HepG2 (cell line): ENCODE measurements around the gene ADGRB2.

ENCODE experiments used
- GTF2F1 ChIP-seq: fragments of 150-350 bp; IDR thresholded peaks from 2 replicates; pipeline ENCODE4 v1.6.1; 2014; ENCODE audit warnings: low read length
- IRF1 ChIP-seq: sonication (generic); formaldehyde crosslinking; IDR thresholded peaks from 2 replicates; pipeline ENCODE4 v1.4.0; 2020; ENCODE audit warnings: low read depth, mild to moderate bottlenecking, missing genetic modification reagents
- JUNB ChIP-seq: sonication (generic); formaldehyde crosslinking; IDR thresholded peaks from 2 replicates; pipeline ENCODE4 v1.8.0; 2022; ENCODE audit warnings: missing genetic modification reagents, mild to moderate bottlenecking, borderline replicate concordance
- MAFG ChIP-seq: sonication (generic); formaldehyde crosslinking; IDR thresholded peaks from 2 replicates; pipeline ENCODE4 v1.5.1; 2020; ENCODE audit warnings: mild to moderate bottlenecking, missing genetic modification reagents
- PHF21A ChIP-seq: sonication (generic); formaldehyde crosslinking; IDR thresholded peaks from 2 replicates; pipeline ENCODE4 v1.5.0; 2020; ENCODE audit warnings: mild to moderate bottlenecking, missing genetic modification reagents
- POLR2AphosphoS2 ChIP-seq: IDR thresholded peaks from 2 replicates; pipeline ENCODE4 v1.6.1; 2011; ENCODE audit warnings: low read depth, low read length, improper control_type of control experiment
- ZBED4 ChIP-seq: sonication (generic); formaldehyde crosslinking; IDR thresholded peaks from 2 replicates; pipeline ENCODE4 v1.4.0; 2020; ENCODE audit warnings: missing genetic modification reagents, borderline replicate concordance
- ZNF792 ChIP-seq: IDR thresholded peaks from 2 replicates; pipeline ENCODE4 v1.6.1; 2016
- TF ChIP-seq, protein P1 (sequence below): IDR thresholded peaks from 2 replicates; pipeline ENCODE4 v1.6.1; 2016; ENCODE audit warnings: mild to moderate bottlenecking, missing biosample characterization, missing genetic modification reagents
- TF ChIP-seq, protein P2 (sequence below): sonication (generic); formaldehyde crosslinking; IDR thresholded peaks from 2 replicates; pipeline ENCODE4 v1.9.0; 2022; ENCODE audit warnings: low read depth, missing genetic modification reagents

DNA sequence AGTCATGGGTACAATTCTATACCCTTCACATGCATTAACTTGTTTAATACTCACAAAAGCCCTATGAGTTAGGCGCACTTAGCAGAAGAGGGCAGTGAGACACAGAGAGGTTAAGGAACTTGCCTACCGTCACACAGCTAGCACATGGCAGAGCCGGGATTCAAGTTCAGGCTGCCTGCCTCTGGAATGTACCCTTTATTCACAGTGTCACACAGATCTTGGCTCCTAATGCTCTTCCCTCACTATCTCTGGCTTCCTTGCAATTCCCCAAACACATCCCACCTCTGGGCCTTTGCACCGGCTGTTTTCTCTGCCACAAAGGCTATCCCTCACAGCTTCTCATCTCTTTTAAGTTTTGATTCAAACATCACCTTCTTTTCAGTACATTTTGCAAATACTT is 85.5 kb downstream of the ADGRB2 start:
- TF ChIP-seq IRF1 (CRISPR knock-in tag) = no peak
- TF ChIP-seq POLR2AphosphoS2 = no peak
- no peak for TF ChIP-seq ZNF792 (CRISPR knock-in tag)
- TF ChIP-seq JUNB (CRISPR knock-in tag) = no peak
- no peak for TF ChIP-seq PHF21A (CRISPR knock-in tag)
- TF ChIP-seq MAFG (CRISPR knock-in tag) = no peak
- TF ChIP-seq ZBED4 (CRISPR knock-in tag) = no peak
- TF ChIP-seq GTF2F1 = no peak
- TF ChIP-seq, protein P1, sequence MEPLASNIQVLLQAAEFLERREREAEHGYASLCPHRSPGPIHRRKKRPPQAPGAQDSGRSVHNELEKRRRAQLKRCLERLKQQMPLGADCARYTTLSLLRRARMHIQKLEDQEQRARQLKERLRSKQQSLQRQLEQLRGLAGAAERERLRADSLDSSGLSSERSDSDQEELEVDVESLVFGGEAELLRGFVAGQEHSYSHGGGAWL (CRISPR knock-in tag) = no peak
- TF ChIP-seq, protein P2, sequence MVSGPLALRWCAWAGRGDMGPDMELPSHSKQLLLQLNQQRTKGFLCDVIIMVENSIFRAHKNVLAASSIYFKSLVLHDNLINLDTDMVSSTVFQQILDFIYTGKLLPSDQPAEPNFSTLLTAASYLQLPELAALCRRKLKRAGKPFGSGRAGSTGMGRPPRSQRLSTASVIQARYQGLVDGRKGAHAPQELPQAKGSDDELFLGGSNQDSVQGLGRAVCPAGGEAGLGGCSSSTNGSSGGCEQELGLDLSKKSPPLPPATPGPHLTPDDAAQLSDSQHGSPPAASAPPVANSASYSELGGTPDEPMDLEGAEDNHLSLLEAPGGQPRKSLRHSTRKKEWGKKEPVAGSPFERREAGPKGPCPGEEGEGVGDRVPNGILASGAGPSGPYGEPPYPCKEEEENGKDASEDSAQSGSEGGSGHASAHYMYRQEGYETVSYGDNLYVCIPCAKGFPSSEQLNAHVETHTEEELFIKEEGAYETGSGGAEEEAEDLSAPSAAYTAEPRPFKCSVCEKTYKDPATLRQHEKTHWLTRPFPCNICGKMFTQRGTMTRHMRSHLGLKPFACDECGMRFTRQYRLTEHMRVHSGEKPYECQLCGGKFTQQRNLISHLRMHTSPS (CRISPR knock-in tag) = no peak
